Erythroblast (primary cell): ENCODE measurements around the gene NBPF4.
"Not testable (repeated sequence)": the region's sequence is repeated elsewhere in the genome, so short reads cannot be mapped to it uniquely, and the experiment has no call there.

Source experiments
- GATA1 ChIP-seq: IDR thresholded peaks from 2 replicates; pipeline ENCODE4 v1.6.1; 2011; ENCODE audit warnings: low read depth, mild to moderate bottlenecking, control low read depth, low read length, moderate library complexity
- POLR2A ChIP-seq: IDR thresholded peaks from 2 replicates; pipeline ENCODE4 v1.6.1; 2011; ENCODE audit warnings: mild to moderate bottlenecking, low read length

- not testable (repeated sequence) for TF ChIP-seq POLR2A, GATA1
Observed at GRCh38 chr1:108260578-108261259, 16.8 kb upstream of the NBPF4 start.
